HG02970 (cell line): ENCODE data around the gene ZNF560.
"Not testable (repeated sequence)": the region's sequence is repeated elsewhere in the genome, so short reads cannot be mapped to it uniquely, and the experiment has no call there.

Experiments
- ATAC-seq: cut with Tn5 transposase; IDR thresholded peaks from one replicate; pipeline ENCODE4 v1.9.1; 2021; ENCODE audit warnings: mild to moderate bottlenecking, moderate library complexity, moderate number of reproducible peaks; ENCODE audit not compliant: unreplicated experiment, low FRiP score

ZNF560 gene

DNA sequence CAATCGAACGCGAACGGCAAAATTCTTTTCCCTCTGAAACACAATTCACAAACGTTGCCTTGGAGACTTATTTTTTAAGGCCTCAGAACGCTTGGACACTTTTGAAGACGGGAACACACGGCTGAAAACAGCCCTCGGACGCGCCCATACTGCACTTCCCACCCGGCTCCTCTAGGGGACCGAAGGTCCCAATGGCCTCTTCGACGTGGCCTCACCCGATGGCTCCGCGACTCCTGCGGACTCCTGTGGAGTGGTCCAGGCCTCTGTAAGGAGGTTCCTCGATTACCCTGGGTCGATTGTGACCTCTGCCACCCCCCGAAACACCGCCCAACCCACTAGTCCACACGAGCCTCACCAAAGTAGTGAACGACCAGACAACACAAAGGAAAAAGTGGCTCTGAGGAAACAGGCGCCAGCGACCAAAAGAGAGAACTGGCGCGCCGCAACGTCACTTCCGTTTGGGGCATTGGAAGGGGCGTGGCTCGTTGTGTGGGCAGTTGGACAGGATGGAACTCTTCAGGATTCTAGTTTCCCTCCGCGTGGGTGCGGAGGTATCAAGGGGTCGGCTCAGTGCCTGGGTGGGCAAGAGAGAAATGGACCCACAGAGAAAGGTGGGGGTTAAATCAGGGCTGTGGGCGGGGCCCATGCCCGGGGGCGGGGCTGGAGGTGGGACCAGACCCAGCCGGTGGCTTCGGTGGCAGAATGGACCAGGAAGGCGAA, at the start of gene ZNF560:
ZNF560 (minus strand) TSS at position 434 of the 720 bp plus-strand sequence. CDS start 23,303 bp downstream, outside the sequence.
- no peak for ATAC-seq

DNA sequence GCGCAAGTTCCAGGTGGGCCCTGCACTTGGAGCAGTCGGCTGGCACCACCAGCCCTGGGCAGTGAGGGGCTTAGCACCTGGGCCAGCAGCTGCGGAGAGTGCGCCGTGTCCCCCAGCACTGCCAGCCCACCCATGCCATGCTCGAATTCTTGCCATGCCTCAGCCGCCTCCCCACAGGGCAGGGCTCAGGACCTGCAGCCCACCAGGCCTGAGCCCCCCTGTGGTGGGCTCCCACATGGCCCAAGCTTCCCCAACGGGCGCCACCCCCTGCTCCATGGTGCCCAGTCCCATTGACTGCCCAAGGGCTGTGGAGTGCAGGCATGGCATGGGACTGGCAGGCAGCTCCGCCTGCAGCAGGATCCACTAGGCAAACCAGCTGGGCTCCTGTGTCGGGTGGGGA, 49.5 kb upstream of the ZNF560 start:
- no peak for ATAC-seq

- ATAC-seq: not testable (repeated sequence)
Measured at GRCh38 chr19:9541281-9541680, 42.9 kb upstream of the ZNF560 start.

DNA sequence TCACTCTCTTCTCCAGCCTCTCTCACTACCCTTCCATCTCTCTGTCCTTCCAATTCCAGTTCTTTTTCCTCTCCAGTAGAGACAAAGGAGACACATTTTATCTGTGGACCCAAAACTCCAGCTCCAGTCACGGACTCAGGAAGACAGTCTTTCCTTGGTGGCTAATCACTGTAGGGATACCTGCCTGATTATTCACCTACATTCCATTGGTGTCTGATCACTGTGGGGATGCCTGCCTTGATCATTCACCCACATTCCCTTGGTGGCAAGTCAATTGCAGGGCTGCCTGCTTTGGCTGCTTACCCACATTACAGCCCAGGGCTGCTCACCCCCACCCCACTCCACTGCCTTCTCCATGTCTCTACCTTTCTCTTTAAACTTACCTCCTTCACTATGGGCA, 41.5 kb upstream of the ZNF560 start:
- not testable (repeated sequence) for ATAC-seq

DNA sequence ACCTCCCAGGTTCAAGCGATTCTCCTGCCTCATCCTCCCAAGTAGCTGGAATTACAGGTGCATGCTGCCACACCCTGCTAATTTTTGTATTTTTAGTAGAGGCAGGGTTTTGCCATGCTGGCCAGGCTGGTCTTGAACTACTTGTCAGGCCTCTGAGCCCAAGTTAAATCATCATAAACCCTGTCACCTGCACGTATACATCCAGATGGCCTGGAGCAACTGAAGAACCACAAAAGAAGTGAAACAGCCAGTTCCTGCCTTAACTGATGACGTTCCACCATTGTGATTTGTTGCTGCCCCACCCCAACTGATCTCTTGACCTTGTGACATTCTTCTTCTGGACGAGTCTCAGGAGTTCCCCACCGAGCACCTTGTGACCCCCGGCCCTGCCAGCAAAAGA, 40.8 kb upstream of the ZNF560 start:
- ATAC-seq: not testable (repeated sequence)

DNA sequence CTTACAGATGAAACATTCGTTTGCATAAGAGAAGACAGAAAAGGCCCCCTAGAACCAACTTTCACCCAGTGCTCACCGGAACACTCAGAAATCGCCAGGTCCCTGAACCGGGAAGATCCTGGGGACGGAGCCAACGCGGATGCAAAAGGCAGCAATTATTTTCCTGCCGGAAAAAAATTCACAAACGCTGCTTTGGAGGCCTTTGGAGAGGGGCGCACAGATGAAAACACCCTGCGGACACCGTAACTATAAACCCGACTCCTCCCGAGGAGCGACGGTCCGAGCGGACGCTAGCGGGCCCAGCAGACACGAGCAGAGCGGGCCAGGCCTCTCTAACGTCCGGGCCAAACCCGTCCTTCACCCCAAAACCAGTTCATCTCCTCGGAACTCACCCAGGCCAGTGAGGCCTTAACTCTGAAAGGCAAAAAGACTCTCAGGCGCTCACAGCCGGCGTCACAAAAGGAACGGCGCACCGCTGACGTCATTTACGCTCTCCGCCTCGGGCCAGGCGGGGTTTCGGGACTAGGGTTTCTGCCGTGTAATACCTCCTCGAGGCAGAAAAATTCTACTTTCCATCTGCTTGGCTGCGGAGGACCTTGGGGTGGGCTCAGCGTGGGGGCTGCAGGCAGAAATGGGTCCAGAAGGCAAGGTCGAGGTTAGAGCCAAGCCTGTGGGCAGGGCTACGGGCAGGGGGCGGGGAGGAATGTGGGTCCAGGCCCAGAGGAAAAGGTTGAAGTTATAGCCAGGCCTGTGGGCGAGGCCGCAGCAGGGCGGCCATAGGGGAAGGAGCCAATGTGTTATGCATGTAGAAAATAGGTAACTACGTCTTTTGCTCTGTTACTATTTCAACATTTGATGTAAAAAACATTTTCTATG, 40.0 kb upstream of the ZNF560 start, which contains the start of gene ZNF426:
ZNF426 (minus strand) TSS at position 463 of the 876 bp plus-strand sequence. CDS start 2,413 bp downstream, outside the sequence.
- no peak for ATAC-seq

DNA sequence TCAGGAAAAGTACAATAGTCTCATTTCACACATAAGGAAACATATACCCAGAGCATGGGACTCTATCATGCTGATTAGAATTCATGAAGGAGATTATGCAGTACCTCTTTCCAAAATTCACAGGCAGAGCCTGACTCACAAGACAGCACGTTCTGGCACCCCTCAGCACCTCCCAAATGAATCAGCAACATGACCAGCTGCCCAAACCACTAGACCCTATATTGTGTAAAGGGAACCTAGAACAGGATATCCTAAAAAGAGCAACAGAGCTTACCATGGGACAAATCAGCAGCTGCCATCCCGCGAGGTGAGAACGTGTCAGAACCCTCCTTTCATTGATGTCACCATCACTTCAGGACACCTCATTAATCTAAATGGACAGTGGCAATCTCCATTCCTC, 37.5 kb upstream of the ZNF560 start:
- no peak for ATAC-seq

- no peak for ATAC-seq
Measured at GRCh38 chr19:9531933-9532332, 33.5 kb upstream of the ZNF560 start.

GRCh38 chr19:9528757-9529336, 30.4 kb upstream of the ZNF560 start:
- no peak for ATAC-seq

GRCh38 chr19:9523885-9524474, 25.6 kb upstream of the ZNF560 start:
- no peak for ATAC-seq

DNA sequence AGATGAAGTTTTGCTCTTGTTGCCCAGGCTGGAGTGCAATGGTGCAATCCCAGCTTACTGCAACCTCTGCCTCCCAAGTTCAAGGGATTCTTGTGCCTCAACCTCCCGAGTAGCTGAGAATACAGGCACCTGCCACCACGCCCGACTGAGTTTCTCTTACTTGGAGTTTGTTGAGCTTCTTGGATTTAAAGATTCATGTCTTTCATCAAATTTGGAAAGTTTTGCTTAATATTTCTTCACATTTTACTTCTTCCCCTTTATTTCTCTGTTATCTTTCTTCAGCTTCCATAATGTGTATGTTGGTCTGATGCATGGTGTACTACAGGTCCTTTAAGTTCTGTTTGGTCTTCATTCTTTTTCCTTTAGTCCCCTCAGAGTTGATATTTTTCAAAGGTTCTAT, 8.9 kb upstream of the ZNF560 start:
- no peak for ATAC-seq

GRCh38 chr19:9500796-9501195, 2.4 kb upstream of the ZNF560 start:
- no peak for ATAC-seq

- no peak for ATAC-seq
Measured at GRCh38 chr19:9494096-9494495, 4.3 kb downstream of the ZNF560 start.

DNA sequence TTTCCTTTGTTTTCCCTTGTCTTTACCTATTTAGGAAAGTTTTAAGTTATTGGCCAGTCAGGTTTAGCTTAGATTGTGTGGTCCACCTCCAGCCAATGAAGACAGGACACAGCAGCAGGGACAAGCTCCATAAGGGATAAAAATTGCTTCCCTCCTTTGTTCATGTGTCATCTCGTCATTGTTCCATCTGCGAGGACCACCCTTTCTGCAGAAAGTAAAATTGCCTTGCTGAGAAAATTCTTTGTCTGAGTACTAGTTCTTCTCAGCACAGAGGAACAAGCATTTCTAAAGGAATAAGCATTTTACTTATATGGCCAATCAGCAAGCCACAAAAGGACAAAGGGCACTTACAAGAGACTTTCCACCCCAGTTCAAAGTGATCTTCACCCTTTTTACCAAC, 11.4 kb downstream of the ZNF560 start:
- ATAC-seq: no peak

- ATAC-seq: no peak
Measured at GRCh38 chr19:9485140-9485539, 13.3 kb downstream of the ZNF560 start.

- ATAC-seq: no peak
Measured at GRCh38 chr19:9474975-9475374, 23.4 kb downstream of the ZNF560 start.

- no peak for ATAC-seq
Measured at GRCh38 chr19:9467161-9467560, 31.3 kb downstream of the ZNF560 start.

- no peak for ATAC-seq
Measured at GRCh38 chr19:9461938-9462337, 36.5 kb downstream of the ZNF560 start.

- ATAC-seq: no peak
Measured at GRCh38 chr19:9456018-9456689, 42.3 kb downstream of the ZNF560 start.

- ATAC-seq: no peak
Measured at GRCh38 chr19:9453953-9454352, 44.5 kb downstream of the ZNF560 start.
